Muscle layer of colon (tissue), 2 donors: Measurements from ENCODE around the gene ERBIN.
"Not testable (repeated sequence)": the region's sequence is repeated elsewhere in the genome, so short reads cannot be mapped to it uniquely, and the experiment has no call there.

Experiments used
- H3K27ac ChIP-seq: one replicate; pipeline ENCODE4 v1.7.0; 2013; ENCODE audit warnings: low read depth, mild to moderate bottlenecking, low read length, moderate library complexity
- H3K27me3 ChIP-seq, 2 donors: one replicate each; pipeline ENCODE4 v1.7.0; 2013; ENCODE audit warnings: low read length in 2 of 2, mild to moderate bottlenecking in 2 of 2; ENCODE audit not compliant: insufficient read depth in 2 of 2, control insufficient read depth in 1 of 2
- H3K36me3 ChIP-seq: one replicate; pipeline ENCODE4 v1.7.0; 2013; ENCODE audit warnings: mild to moderate bottlenecking, low read length; ENCODE audit not compliant: insufficient read depth
- H3K4me1 ChIP-seq: one replicate; pipeline ENCODE4 v1.7.0; 2013; ENCODE audit warnings: mild to moderate bottlenecking, low read length; ENCODE audit not compliant: insufficient read depth
- H3K4me3 ChIP-seq, 2 donors: one replicate each; pipeline ENCODE4 v1.7.0; 2013; ENCODE audit warnings: low read length in 2 of 2, low read depth in 1 of 2, mild to moderate bottlenecking in 1 of 2, moderate library complexity in 1 of 2
- H3K9ac ChIP-seq: one replicate; pipeline ENCODE4 v1.7.0; 2013; ENCODE audit warnings: low read length
- H3K9me3 ChIP-seq: one replicate; pipeline ENCODE4 v1.7.0; 2013; ENCODE audit warnings: mild to moderate bottlenecking, low read length
- donor health status: abdominal sarcoma.
- donor health status: Adenocarcinoma of cecum.

ERBIN gene

GRCh38 chr5:65926276-65926783 lies at the start of gene ERBIN:
ERBIN (plus strand) TSS chr5:65926575; CDS start chr5:65992719, 66,144 bp downstream.
- Histone ChIP-seq H3K4me1 (peaks cover 15% of the 10 kb centered on the region), H3K27ac (peak within 1 kb of the TSS; percentile 98), H3K4me3 (peak within 1 kb of the TSS; percentile 75 to 88), H3K27me3 (no peaks in the 10 kb centered on the region), H3K9me3 (no peaks in the 10 kb centered on the region), H3K36me3 (no peaks in the 10 kb centered on the region), H3K9ac (peak within 1 kb of the TSS; percentile 95)

DNA sequence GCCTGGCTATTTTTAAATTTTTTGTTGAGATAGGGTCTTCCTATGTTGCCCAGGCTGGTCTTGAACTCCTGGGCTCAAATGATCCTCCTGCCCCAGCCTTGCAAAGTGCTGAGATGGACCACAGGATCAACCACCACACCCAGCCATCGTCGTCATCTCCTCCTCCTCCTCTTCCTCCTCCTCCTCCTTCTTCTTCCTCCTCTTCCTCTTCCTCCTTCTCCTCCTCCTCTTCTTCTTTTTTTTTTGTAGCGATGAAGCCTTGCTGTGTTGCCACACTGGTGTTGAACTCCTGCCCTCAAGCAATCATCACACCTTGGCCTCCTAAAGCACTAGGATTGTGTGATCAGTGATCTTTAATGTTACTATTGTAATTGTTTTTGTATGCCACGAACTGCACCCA lies 49.4 kb upstream of the ERBIN start:
- no peaks in the 10 kb centered on the region for H3K27me3 ChIP-seq
- H3K4me1 ChIP-seq: no peaks in the 10 kb centered on the region
- H3K36me3 ChIP-seq: no peaks in the 10 kb centered on the region

DNA sequence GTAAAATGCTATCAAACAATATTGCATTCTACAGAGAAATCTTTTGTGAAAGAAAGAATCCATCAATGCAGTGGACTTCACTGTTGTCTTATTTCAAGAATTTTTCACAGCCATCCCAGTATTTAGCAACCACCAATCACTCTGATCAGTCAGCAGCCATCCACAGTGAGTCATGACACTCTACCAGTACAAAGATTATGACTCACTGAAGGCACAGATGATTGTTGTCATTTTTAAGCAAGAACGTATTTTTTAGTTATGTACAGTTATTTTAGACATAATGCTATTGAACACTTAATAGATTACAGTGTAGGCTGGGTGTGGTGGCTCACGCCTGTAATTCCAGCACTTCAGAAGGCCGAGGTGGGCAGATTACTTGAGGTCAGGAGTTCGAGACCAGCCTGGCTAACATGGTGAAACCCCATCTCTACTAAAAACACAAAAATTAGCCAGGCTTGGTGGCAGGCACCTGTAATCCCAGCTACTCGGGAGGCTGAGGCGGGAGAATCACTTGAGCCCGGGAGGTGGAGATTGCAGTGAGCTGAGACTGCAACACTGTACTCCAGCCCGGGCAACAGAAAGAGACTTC lies 46.6 kb upstream of the ERBIN start:
- H3K4me1 ChIP-seq, H3K27ac ChIP-seq, H3K4me3 ChIP-seq, H3K9me3 ChIP-seq, H3K27me3 ChIP-seq, H3K9ac ChIP-seq, H3K36me3 ChIP-seq: not testable (repeated sequence)

More for the DNA sequence above, 49.4 kb upstream of the ERBIN start:
- Histone ChIP-seq H3K9me3 (no peaks in the 10 kb centered on the region), H3K4me3 (no peak overlapping the region), H3K27ac (no peak overlapping the region), H3K9ac (no peak overlapping the region)

DNA sequence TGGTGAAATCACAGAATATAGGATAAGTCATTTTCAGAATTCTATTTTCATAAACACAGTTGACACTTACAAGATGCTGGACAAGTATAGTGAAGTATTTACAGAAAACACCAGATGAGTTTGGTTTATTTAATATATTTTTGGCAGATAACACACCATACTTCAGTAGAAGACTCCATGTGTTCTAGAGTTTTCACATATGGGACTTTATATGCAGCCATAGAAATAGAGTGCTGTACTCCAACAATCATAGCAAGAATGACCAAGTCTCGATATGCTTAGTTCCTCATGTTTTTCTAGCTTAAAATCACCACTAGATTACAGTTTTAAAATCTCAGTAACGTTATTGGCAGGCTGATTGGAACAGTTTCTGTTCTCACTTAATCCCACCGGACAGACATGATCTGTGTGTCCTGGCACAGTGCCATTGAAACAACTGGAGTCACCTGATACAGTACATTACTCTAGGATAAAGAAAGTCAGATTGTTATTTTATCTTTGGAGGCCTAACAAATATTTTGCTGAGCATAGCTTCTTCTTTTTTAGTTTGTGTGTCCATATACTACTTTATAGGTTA lies 45.8 kb upstream of the ERBIN start:
- no peak overlapping the region for H3K9ac ChIP-seq

GRCh38 chr5:65882278-65882677 lies 44.1 kb upstream of the ERBIN start:
- no peak overlapping the region for H3K9ac ChIP-seq
- H3K4me3 ChIP-seq: no peak overlapping the region
- H3K4me1 ChIP-seq: no peaks in the 10 kb centered on the region
- no peak overlapping the region for H3K27ac ChIP-seq
- no peaks in the 10 kb centered on the region for H3K27me3 ChIP-seq
- no peaks in the 10 kb centered on the region for H3K9me3 ChIP-seq
- H3K36me3 ChIP-seq: no peaks in the 10 kb centered on the region

More for the DNA sequence above, 45.8 kb upstream of the ERBIN start:
- Histone ChIP-seq H3K27me3 (no peaks in the 10 kb centered on the region), H3K4me3 (no peak overlapping the region), H3K27ac (no peak overlapping the region), H3K36me3 (no peaks in the 10 kb centered on the region), H3K9me3 (no peaks in the 10 kb centered on the region), H3K4me1 (no peaks in the 10 kb centered on the region)

DNA sequence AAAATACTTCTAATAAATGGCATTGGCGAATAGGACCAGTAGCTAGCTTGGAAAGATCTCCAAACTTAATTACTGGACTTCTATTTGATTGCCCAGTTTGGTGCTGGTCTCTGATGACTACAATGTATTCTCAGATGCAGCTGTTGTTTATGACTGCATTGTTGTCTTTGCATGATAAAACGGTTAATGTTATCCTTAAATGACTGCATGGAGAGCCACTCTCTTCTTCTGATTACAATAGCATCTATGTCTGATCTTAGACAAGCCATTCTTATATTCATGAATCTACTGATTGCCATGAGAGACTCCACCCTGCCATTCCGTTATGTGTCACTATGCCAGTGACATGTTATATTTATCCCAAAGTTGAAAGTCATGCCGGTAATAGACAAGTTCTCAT lies 42.9 kb upstream of the ERBIN start:
- no peaks in the 10 kb centered on the region for H3K27me3 ChIP-seq
- no peaks in the 10 kb centered on the region for H3K36me3 ChIP-seq
- no peak overlapping the region for H3K27ac ChIP-seq
- no peaks in the 10 kb centered on the region for H3K4me1 ChIP-seq
- H3K4me3 ChIP-seq: no peak overlapping the region
- H3K9me3 ChIP-seq: no peaks in the 10 kb centered on the region
- no peak overlapping the region for H3K9ac ChIP-seq

DNA sequence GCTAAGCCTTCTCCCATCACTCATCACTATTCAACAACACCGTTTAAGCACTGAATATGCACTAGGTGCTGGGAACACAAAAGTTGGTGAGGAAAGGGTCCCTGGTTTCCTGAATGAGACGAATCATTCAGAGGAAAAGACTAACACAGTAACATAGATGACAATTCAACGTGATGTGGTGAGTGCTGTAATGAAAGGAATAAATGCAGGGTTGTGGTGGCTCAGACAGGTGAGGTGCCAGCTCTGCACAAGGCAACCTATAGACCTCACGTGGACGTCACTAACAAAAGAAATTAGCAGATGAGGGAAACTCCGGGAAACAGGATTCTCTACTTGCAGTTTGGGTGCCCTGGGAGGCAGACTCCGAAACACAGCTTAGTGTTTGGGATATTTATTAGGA lies 40.0 kb upstream of the ERBIN start:
- H3K9ac ChIP-seq: no peak overlapping the region
- H3K27me3 ChIP-seq: no peaks in the 10 kb centered on the region
- H3K4me1 ChIP-seq: no peaks in the 10 kb centered on the region
- no peak overlapping the region for H3K27ac ChIP-seq
- no peak overlapping the region for H3K4me3 ChIP-seq
- H3K9me3 ChIP-seq: no peaks in the 10 kb centered on the region
- H3K36me3 ChIP-seq: no peaks in the 10 kb centered on the region

DNA sequence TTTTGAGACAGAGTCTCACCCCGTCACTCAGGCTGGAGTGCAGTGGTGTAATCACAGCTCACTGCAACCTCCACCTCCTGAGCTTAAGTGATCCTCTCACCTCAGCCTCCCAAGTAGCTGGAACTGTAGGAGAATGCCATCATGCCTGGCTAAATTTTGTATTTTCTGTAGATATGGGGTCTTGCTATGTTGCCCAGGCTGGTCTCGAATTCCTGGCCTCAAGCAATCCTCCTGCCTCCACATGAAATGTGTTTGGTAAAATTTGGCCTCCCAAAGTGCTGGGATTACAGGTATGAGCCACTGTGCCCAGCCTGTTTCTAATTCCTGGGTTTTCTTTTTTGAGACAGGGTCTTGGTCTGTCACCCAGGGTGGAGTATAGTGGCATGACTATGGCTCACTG lies 34.4 kb upstream of the ERBIN start:
- H3K27ac ChIP-seq: not testable (repeated sequence)

GRCh38 chr5:65892801-65893200 lies 33.6 kb upstream of the ERBIN start:
- no peaks in the 10 kb centered on the region for H3K4me1 ChIP-seq
- no peaks in the 10 kb centered on the region for H3K27me3 ChIP-seq
- no peaks in the 10 kb centered on the region for H3K9me3 ChIP-seq
- H3K9ac ChIP-seq: no peak overlapping the region
- no peak overlapping the region for H3K27ac ChIP-seq
- no peaks in the 10 kb centered on the region for H3K36me3 ChIP-seq
- no peak overlapping the region for H3K4me3 ChIP-seq

More for the DNA sequence above, 34.4 kb upstream of the ERBIN start:
- not testable (repeated sequence) for H3K9ac ChIP-seq, H3K4me3 ChIP-seq, H3K4me1 ChIP-seq, H3K36me3 ChIP-seq, H3K27me3 ChIP-seq, H3K9me3 ChIP-seq

- H3K27ac ChIP-seq: no peak overlapping the region
- H3K9me3 ChIP-seq: no peaks in the 10 kb centered on the region
- H3K36me3 ChIP-seq: no peaks in the 10 kb centered on the region
- no peak overlapping the region for H3K9ac ChIP-seq
- H3K4me3 ChIP-seq: no peak overlapping the region
- H3K27me3 ChIP-seq: no peaks in the 10 kb centered on the region
- H3K4me1 ChIP-seq: no peaks in the 10 kb centered on the region
Observed at GRCh38 chr5:65893749-65894430, 32.5 kb upstream of the ERBIN start.

GRCh38 chr5:65895891-65896290 lies 30.5 kb upstream of the ERBIN start:
- Histone ChIP-seq H3K9ac (no peak overlapping the region), H3K9me3 (no peaks in the 10 kb centered on the region), H3K4me3 (no peak overlapping the region), H3K36me3 (no peaks in the 10 kb centered on the region), H3K27me3 (no peaks in the 10 kb centered on the region), H3K4me1 (no peaks in the 10 kb centered on the region), H3K27ac (no peak overlapping the region)
